ENCODE measurements around the gene GRK5. TPM values are rescaled to one million over a fixed set of nuclear protein-coding genes. Genes with fewer than 3 reads are reported as not detected.

GRK5 gene
- total RNA-seq, 1 experiment from 2014 or later: 4.8 TPM

- CTCF ChIA-PET: no interaction called here
- intact Hi-C loops (cut with micrococcal nuclease; ENCODE audit: unreplicated experiment): no loop called here
- Histone ChIP-seq H4K20me1 (ENCODE audit: insufficient read depth) (no peaks in the 10 kb centered on the region), H3K36me3 (ENCODE audit: low read depth) (no peaks in the 10 kb centered on the region), H3F3A (ENCODE audit: insufficient read depth, low read depth) (no peaks in the 10 kb centered on the region), H3K79me2 (ENCODE audit: low read depth) (no peaks in the 10 kb centered on the region), H3K9me3 (ENCODE audit: insufficient read depth, low read depth) (no peaks in the 10 kb centered on the region), H3K27ac (no peak overlapping the region), H3K4me2 (no peak overlapping the region), H2AFZ (no peak overlapping the region), H3K4me3 (no peak overlapping the region), H3K27me3 (ENCODE audit: insufficient read depth, low read depth) (no peaks in the 10 kb centered on the region), H3K9me2 (ENCODE audit: insufficient read depth) (no peaks in the 10 kb centered on the region), H3K4me1 (replicated peaks; ENCODE audit: insufficient read depth) (peaks cover 7% of the 10 kb centered on the region)
- no TSS peak for BruUV-seq (replicated peaks)
- TF ChIP-seq, protein P1, sequence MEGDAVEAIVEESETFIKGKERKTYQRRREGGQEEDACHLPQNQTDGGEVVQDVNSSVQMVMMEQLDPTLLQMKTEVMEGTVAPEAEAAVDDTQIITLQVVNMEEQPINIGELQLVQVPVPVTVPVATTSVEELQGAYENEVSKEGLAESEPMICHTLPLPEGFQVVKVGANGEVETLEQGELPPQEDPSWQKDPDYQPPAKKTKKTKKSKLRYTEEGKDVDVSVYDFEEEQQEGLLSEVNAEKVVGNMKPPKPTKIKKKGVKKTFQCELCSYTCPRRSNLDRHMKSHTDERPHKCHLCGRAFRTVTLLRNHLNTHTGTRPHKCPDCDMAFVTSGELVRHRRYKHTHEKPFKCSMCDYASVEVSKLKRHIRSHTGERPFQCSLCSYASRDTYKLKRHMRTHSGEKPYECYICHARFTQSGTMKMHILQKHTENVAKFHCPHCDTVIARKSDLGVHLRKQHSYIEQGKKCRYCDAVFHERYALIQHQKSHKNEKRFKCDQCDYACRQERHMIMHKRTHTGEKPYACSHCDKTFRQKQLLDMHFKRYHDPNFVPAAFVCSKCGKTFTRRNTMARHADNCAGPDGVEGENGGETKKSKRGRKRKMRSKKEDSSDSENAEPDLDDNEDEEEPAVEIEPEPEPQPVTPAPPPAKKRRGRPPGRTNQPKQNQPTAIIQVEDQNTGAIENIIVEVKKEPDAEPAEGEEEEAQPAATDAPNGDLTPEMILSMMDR (conservative IDR thresholded peaks at IDR 0.05): no peak
- TF ChIP-seq EZH2 (IDR thresholded peaks at IDR 0.05; ENCODE audit: low read depth): no peak
- POLR2A ChIA-PET (ENCODE audit: unreplicated experiment): no interaction called here
- no peak for DNase-seq
Measured at GRCh38 chr10:119296703-119297102, 89.3 kb downstream of the GRK5 start.

GRCh38 chr10:119297207-119297968, 90.0 kb downstream of the GRK5 start:
- H3K27ac ChIP-seq: no peak overlapping the region
- H3K9me3 ChIP-seq (ENCODE audit: insufficient read depth, low read depth): no peaks in the 10 kb centered on the region
- ChIA-PET POLR2A (ENCODE audit: unreplicated experiment) (interaction anchor here (0.5 kb wide), 1 partner anchor 160 kb away, joined by 37 read pairs; no protein-coding TSS in a partner anchor), CTCF (no interaction called here)
- no peak overlapping the region for H3K4me3 ChIP-seq
- H3K27me3 ChIP-seq (ENCODE audit: insufficient read depth, low read depth): no peaks in the 10 kb centered on the region
- BruUV-seq (replicated peaks): no TSS peak
- no peaks in the 10 kb centered on the region for H3K79me2 ChIP-seq (ENCODE audit: low read depth)
- no peak overlapping the region for H2AFZ ChIP-seq
- no peaks in the 10 kb centered on the region for H3K9me2 ChIP-seq (ENCODE audit: insufficient read depth)
- no peak for TF ChIP-seq EZH2 (IDR thresholded peaks at IDR 0.05; ENCODE audit: low read depth)
- TF ChIP-seq, protein P1 (conservative IDR thresholded peaks at IDR 0.05): no peak
- H3K4me1 ChIP-seq (replicated peaks; ENCODE audit: insufficient read depth): peaks cover 14% of the 10 kb centered on the region
- H3F3A ChIP-seq (ENCODE audit: insufficient read depth, low read depth): no peaks in the 10 kb centered on the region
- no peak overlapping the region for H3K4me2 ChIP-seq
- no peaks in the 10 kb centered on the region for H3K36me3 ChIP-seq (ENCODE audit: low read depth)
- no peak for DNase-seq
- H4K20me1 ChIP-seq (ENCODE audit: insufficient read depth): no peaks in the 10 kb centered on the region
- intact Hi-C loops (cut with micrococcal nuclease; ENCODE audit: unreplicated experiment): no loop called here

- Histone ChIP-seq H3K36me3 (ENCODE audit: low read depth) (no peaks in the 10 kb centered on the region), H3K4me1 (replicated peaks; ENCODE audit: insufficient read depth) (peaks cover 28% of the 10 kb centered on the region), H3K9me3 (ENCODE audit: insufficient read depth, low read depth) (no peaks in the 10 kb centered on the region), H3K27ac (no peak overlapping the region), H3K4me2 (no peak overlapping the region), H3K79me2 (ENCODE audit: low read depth) (no peaks in the 10 kb centered on the region), H3K27me3 (ENCODE audit: insufficient read depth, low read depth) (no peaks in the 10 kb centered on the region), H2AFZ (no peak overlapping the region), H3K4me3 (no peak overlapping the region), H3K9me2 (ENCODE audit: insufficient read depth) (no peaks in the 10 kb centered on the region), H4K20me1 (ENCODE audit: insufficient read depth) (no peaks in the 10 kb centered on the region), H3F3A (ENCODE audit: insufficient read depth, low read depth) (no peaks in the 10 kb centered on the region)
- TF ChIP-seq, protein P1 (conservative IDR thresholded peaks at IDR 0.05): no peak
- no peak for TF ChIP-seq EZH2 (IDR thresholded peaks at IDR 0.05; ENCODE audit: low read depth)
- BruUV-seq (replicated peaks): no TSS peak
- ChIA-PET CTCF (no interaction called here), POLR2A (ENCODE audit: unreplicated experiment) (no interaction called here)
- no peak for DNase-seq
- intact Hi-C loops (cut with micrococcal nuclease; ENCODE audit: unreplicated experiment): no loop called here
Measured at GRCh38 chr10:119298810-119299209, 91.4 kb downstream of the GRK5 start.

Data from PC-9 (cell line).